GM21360 (cell line): ENCODE results near the gene ATE1.
"Not testable (repeated sequence)": the region's sequence is repeated elsewhere in the genome, so short reads cannot be mapped to it uniquely, and the experiment has no call there.

ENCODE experiments used
- ATAC-seq: cut with Tn5 transposase; IDR thresholded peaks from one replicate; pipeline ENCODE4 v1.9.1; 2021; ENCODE audit warnings: mild to moderate bottlenecking, moderate library complexity; ENCODE audit not compliant: unreplicated experiment

ATE1 gene

DNA sequence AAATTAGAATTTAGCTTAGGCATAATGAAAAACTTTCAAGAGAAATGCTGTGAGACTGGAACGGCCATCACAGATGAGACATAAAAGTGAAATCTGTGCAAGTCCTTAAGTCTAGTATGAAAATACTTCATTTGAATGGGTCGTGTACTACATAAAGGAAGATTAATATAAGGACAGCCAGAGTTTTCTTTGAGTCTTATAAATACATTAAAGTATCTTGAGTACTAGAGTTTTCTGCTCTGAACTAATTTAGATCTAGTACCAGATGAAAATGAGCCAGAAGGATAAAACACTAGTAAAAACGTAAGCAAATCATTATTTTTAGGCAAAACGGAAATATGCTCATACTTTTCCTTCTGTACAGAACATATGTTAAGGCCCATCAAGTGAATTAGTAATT is 93.1 kb downstream of the ATE1 start:
- ATAC-seq: no peak

GRCh38 chr10:121833387-121833786 is 94.4 kb downstream of the ATE1 start:
- no peak for ATAC-seq

DNA sequence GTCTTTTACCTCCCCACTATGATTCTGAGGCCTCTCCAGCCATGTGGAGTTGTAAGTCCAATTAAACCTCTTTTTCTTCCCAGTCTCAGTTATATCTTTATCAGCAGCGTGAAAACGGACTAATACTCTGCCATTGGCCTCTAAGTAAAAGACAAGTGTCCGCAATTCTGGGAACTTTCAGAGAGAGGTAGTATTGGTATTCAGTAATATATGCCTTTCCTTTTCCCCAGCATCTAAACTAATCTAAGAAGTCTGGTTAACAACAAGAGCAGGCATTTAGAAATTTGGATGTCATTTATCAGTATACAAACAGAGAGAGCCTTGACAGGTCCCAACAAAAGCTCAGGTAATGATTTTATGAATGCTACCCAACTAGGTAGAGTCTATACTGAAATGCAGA is 95.2 kb downstream of the ATE1 start:
- ATAC-seq: no peak

- no peak for ATAC-seq
Measured at GRCh38 chr10:121831777-121832176, 96.1 kb downstream of the ATE1 start.

GRCh38 chr10:121831237-121831636 is 96.6 kb downstream of the ATE1 start:
- no peak for ATAC-seq

DNA sequence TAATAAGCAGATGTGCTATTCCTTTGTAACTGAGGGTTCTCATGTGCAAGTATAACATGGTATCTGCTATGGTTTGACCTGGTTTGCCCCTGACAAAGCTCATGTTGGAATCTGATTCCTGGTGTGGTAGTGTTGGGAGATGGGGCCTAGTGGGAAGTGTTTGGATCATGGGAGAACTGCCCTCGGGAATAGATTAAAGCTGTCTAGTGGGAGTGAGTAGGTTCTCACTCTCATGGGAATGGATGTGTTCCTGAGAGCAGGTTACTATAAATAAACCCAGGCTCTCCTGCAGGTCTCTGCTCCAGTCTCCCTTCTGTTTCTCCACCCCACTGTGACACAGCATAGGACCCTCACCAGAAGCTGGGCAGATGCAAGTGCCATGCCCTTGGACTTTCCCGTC is 97.7 kb downstream of the ATE1 start:
- no peak for ATAC-seq

DNA sequence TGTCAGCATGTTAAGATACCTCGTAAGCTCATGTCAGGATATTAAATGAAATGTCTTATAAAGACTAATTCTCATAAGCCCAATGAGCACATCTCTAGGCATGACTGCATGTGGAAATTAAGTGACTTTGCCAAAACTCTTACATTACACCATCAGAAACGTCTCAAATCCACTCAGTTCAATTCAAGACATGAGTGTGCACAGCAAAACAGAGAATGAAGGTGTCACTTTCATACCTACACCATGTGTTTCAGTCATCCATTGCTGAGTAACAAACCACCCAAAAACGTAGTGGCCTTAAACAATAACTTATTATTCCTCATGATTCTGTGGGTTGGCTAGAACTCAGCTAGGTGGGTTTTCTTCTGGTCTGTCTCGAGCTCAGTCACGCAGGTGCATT is 99.8 kb downstream of the ATE1 start:
- ATAC-seq: no peak

DNA sequence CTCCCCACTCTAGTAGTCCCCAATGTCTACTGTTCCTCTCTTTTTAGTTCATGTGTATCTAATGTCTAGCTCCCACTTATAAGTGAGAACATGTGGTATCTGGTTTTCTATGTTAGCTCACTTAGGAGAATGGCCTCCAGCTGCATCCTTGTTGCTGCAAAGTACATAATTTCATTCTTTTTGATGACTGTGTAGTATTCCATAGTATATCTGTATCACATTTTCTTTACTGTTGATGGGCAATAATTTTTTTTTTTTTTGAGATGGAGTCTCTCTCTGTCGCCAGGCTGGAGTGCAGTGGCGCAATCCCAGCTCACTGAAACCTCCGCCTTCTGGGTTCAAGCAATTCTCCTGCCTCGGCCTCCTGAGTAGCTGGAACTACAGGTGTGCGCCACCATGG is 101.1 kb downstream of the ATE1 start:
- not testable (repeated sequence) for ATAC-seq

DNA sequence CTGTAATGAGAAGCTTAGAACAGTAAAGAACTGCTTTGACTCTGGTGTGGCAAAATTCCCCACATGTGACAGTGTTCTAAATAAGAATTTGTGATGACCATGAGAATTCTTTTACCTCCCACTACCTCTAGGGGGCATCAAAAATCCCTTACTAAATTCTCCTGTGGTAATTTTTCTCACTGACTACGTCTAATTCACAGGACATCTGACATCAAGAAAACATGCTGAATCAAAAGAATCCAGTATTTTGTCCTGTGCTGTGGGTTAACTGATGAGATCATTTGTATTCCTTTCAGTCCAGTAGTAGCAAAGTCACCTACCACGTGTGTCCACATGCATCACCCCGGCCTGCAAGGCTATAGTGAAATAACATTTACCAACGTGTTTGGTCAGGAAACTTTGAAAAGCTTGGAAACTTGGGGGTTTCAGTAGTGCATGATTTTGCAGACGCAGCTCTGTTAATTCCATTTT is 103.8 kb downstream of the ATE1 start:
- peak; percentile 63 for ATAC-seq

DNA sequence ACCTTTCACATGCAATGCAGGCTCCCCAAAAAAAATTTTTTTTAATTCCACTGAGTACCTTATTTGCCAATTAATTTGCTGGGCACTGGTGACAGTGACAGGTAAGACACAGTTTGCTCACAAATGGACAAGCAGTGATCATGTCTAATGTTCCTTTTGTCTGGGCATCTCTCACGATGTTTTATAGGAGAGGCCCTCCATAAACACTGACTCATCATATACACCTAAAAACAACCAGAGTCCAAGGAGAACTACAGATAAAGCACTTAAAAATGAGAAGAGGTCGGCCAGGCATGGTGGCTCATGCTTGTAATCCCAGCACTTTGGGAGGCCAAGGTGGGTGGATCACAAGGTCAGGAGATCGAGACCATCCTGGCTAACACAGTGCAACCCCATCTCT is 105.1 kb downstream of the ATE1 start:
- no peak for ATAC-seq

DNA sequence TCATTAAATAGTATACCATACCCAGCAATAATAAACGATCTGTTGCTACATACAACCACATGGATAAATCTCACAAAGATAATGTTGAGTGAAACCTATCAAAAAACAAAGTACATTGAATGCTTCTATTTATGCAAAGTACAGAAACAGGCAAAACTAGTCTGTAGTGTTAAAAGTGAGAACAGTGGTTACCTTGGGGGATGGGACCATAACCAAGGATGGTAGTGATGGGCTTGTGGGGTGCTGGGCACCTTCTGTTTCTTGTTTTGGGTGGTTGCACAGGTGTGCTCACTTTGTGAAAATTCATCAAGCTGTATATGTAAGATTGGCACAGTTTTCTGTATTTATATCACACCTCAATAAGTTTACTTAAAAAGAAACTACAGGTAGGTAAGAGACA is 105.7 kb downstream of the ATE1 start:
- ATAC-seq: no peak

DNA sequence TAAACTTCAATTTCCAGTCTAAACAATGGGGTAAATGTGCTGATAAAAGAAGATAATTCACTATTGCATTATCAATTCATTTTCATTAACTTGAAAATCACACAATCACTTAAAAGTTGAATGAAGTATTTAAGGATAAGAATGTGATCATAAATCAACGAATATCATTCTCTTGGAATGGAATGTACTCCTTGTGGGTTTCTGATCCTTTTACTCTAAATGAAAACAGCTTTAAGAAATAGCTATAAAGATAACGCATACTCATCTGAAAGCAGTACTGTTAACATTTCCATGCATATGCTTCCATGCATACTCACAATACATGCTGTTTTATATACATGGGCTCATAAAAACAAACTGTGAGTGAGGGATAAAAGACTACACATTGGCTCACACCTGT is 108.8 kb downstream of the ATE1 start:
- ATAC-seq: no peak

- ATAC-seq: no peak
Measured at GRCh38 chr10:121818599-121818998, 109.2 kb downstream of the ATE1 start.

- no peak for ATAC-seq
Measured at GRCh38 chr10:121816197-121816596, 111.6 kb downstream of the ATE1 start.

- no peak for ATAC-seq
Measured at GRCh38 chr10:121813857-121814256, 114.0 kb downstream of the ATE1 start.

GRCh38 chr10:121813211-121813815 is 114.5 kb downstream of the ATE1 start:
- ATAC-seq: no peak

- ATAC-seq: no peak
Measured at GRCh38 chr10:121812031-121812430, 115.8 kb downstream of the ATE1 start.

DNA sequence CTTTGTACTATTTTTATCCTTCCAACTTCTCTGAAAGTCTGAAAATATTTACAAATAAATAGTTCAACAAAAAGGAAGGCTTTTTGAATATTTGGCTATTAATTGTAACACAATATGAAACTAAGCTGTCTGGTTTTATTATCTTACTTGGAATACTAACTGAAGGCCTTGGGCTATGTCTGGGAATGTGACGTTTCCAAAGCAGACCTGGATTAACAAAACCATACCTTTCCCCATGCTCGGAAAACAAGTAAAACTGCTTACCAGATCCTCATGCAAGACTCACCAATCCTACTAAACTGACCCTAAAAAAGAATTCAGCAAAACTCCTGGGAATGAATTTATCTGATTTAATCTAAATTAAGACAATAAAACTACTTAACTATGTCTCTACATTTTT is 116.4 kb downstream of the ATE1 start:
- no peak for ATAC-seq

DNA sequence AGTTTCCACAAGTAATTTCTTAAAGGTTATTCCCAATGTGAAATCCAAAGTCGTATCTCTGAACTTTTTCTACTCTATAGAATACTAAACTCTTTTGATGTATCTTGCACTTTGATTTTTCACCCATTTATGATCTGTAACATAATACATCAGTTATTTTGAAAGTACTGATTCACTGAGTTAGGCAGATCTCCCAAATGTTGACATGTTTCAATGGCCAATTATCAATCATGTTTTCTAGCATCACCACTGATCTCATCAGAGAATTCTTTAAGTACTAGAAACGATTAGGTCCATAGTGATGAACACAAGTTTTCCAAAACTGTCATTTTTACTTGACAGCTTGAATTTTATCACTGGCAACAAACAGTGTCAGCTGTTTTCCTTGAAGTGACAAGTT is 119.0 kb downstream of the ATE1 start:
- ATAC-seq: no peak

DNA sequence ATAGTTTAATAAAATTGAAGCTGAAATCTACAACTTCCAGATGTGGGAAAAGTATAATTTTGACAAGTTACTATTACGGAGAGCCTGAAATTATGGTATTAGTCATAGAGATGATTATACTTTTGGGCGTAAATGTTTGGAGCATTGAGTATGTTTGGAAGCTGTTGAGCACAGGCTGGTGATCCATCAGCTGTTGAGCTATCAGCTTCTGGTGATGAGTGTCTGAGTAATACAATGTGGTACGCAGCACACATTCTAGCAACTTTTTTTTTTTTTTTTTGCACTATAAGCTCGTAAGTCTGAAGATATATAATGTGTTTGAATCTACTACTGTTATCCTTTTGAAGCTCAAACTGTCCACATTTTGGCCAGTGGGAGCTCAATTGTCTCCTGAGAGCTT is 123.4 kb downstream of the ATE1 start:
- ATAC-seq: no peak

DNA sequence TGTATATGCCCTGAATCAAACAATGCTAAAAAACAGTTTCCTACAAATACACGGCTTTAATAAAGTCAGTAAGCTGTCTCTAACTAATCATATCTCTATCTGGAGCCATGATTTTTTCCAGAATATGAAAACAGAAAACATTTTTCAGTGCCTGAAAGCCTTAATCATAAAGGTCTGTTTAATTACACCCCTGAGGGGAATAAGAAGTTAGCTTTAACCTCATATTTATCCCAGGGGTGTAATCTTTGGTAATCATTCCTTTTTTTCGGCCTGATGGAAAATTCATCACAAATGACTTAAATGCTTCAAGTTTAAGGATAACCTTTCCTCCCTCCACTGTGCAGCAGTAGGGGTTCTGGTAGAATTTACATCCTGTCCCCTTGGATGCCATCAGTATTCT is 124.2 kb downstream of the ATE1 start:
- ATAC-seq: no peak

- ATAC-seq: no peak
Measured at GRCh38 chr10:121800831-121801230, 127.0 kb downstream of the ATE1 start.

DNA sequence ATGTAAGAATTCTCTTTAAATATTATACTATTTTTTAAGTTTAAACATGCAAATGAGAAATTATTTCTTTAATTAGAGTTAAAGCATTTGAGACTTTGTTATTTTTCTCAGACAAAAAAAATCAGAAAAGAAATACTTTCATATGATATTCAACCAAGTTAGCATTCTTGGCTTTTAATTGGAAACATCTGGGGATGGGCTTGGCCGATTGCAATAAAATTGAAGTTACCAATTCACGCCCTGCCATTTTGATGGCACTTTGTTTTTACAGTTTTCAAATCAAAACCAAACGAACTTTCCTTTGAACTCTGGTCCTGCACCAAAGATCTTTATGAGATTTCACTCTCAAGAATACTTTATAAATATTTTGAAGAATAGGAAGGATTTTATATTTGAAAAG is 127.7 kb downstream of the ATE1 start:
- ATAC-seq: no peak
